KOPT-K1 (cell line): Measurements from ENCODE around the gene TOM1L2.

ENCODE experiments used
- H3K27ac ChIP-seq: fragments of 200-600 bp; sonication (generic); 2 replicates; pipeline ENCODE4 v1.5.1; 2016; ENCODE audit warnings: antibody characterized with exemption, mild to moderate bottlenecking, low read depth, low read length; ENCODE audit not compliant: poor library complexity, severe bottlenecking
- H3K36me3 ChIP-seq: fragments of 200-600 bp; sonication (generic); 2 replicates; pipeline ENCODE4 v1.5.1; 2017; ENCODE audit warnings: antibody characterized with exemption, mild to moderate bottlenecking, low read length, moderate library complexity; ENCODE audit not compliant: insufficient read depth
- H3K9me3 ChIP-seq: fragments of 200-600 bp; sonication (generic); 2 replicates; pipeline ENCODE4 v1.5.1; 2017; ENCODE audit warnings: antibody characterized with exemption, low read length, mild to moderate bottlenecking; ENCODE audit not compliant: insufficient read depth, poor library complexity, severe bottlenecking

Gene TOM1L2

GRCh38 chr17:17972126-17972951, at the start of gene TOM1L2, which contains the start of gene DRC3:
Gene TOM1L2 (minus strand): TSS chr17:17972400. CDS start chr17:17972313, 87 bp downstream.
Gene DRC3 (plus strand): TSS chr17:17972862. CDS start chr17:17977599, 4,737 bp downstream.
- no peaks in the 10 kb centered on the region for H3K36me3 ChIP-seq
- H3K9me3 ChIP-seq: no peaks in the 10 kb centered on the region
- peak within 1 kb of the TSS; percentile 52 for H3K27ac ChIP-seq

DNA sequence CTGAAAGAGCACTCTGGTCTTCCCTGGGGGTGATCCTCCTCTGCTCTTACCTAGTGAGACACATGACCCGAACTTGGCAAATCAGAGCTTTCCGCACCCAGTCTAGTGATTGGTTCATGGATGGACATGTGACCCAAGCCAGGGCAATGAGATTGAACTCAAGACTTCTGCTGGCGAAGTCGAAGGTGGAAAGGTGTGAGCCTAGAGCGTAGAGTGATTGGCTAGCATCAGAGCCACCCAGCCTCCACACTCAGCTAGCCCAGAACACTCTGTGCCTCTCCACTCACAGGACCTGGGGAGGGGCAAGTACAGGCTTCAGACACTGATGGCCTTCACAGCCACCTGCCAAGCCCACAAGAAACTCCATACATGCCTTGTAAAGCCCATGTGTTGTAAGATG, 49.2 kb upstream of the TOM1L2 start:
- H3K36me3 ChIP-seq: peaks cover 19% of the 10 kb centered on the region
- no peaks in the 10 kb centered on the region for H3K9me3 ChIP-seq
- no peak overlapping the region for H3K27ac ChIP-seq

DNA sequence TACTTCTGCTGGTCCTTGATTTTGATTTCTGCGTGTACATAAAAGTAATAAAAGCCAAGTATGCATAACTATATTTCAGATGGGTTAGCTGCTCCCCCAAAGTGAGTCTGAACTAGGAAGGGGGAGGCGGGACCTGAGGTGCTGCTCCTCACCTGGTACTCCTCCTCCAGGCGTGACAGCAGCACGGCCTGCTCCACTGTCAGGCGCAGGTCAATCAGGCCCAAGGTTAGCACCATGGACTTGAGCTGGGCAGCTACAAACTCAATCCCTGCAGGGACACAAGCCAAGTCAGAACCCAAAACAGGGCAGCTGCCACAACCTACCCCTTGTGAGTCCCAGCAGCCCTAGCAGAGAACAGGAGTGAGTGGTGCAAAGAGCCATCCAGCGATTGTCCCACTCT, 48.8 kb upstream of the TOM1L2 start:
- Histone ChIP-seq H3K9me3 (no peaks in the 10 kb centered on the region), H3K27ac (no peak overlapping the region), H3K36me3 (peaks cover 19% of the 10 kb centered on the region)

DNA sequence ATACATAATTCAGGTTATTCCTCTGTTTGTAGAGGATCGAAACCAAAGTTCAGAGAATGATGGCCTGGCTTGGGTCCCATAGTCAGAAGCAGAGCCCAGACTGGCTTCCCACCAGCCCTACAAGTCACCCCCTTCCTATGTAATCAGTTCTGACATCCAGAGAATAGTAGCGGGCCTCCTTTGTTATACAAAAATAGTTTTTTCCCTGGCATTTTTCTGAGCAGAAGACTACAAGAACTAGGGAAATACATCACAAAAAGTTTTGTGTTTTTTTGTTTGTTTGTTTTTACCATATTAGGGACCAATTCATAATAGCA, 47.6 kb upstream of the TOM1L2 start:
- Histone ChIP-seq H3K27ac (no peak overlapping the region), H3K9me3 (no peaks in the 10 kb centered on the region), H3K36me3 (peaks cover 19% of the 10 kb centered on the region)

DNA sequence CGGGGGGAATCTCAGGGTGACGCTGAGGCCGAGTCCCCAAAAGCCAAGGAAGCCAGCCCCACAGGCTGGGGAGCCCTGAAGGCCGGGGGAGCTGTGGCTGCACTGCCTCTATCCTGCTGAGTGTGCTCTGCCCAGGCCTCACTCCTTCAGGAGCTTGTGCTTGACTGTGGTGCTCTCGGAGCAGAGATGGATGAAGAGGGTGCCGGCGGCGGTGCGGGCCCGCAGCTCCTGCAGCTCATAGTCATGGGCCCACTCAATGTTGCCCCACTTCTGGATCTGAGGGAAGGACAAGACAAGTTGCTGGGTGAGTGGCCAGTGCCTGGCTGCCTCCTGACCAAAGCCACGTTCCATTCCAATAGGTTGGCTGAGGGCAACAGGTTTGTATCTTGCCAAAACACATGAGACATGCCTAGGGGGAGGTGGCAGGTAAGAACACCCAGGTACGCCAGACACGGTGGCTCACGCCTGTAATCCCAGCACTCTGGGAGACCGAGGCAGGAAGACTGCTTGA, 46.3 kb upstream of the TOM1L2 start:
- peaks cover 13% of the 10 kb centered on the region for H3K36me3 ChIP-seq
- H3K9me3 ChIP-seq: no peaks in the 10 kb centered on the region
- H3K27ac ChIP-seq: no peak overlapping the region

DNA sequence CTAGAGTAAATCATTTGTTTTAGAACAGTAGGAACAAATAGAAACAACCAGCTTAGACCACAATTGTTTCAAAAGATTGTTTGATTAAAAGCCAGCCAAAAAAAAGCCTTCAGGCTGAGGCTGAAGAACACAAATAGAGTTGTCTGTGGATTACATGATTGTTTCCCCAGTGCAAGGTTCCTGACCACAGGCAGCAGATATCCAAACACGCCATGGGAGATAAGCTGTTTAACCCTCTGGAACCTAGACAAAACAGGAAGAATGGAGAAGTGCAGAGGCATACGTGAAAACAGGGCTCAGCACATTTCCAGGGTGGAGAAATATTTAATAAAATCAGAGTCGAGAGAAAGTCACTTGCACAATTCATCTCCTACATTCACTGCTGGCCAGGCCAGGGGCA, 45.8 kb upstream of the TOM1L2 start:
- H3K36me3 ChIP-seq: peaks cover 13% of the 10 kb centered on the region
- H3K27ac ChIP-seq: no peak overlapping the region
- no peaks in the 10 kb centered on the region for H3K9me3 ChIP-seq

DNA sequence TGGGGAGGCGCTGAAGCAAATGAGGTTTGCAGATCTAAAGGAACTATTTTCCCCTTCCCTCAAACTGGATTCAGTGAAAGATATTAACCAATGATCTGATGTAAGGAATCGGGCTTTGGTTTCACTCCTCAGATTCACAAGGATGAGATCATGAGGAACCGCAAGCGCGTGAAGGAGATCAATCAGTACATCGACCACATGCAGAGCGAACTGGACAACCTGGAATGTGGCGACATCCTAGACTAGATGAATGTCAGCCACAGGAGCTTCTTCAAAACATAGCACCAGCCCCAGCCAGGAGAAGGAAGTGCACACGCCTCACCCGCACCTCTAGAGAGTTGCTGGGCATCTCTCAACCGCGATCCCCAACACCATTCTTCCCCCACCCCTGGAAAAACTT, 44.2 kb upstream of the TOM1L2 start:
- Histone ChIP-seq H3K9me3 (no peaks in the 10 kb centered on the region), H3K27ac (no peak overlapping the region), H3K36me3 (peaks cover 8% of the 10 kb centered on the region)

GRCh38 chr17:18015593-18015992, 43.4 kb upstream of the TOM1L2 start:
- no peak overlapping the region for H3K27ac ChIP-seq
- H3K36me3 ChIP-seq: peaks cover under 1% of the 10 kb centered on the region; the same call in 1 of the 2 replicates
- H3K9me3 ChIP-seq: no peaks in the 10 kb centered on the region

GRCh38 chr17:18014006-18014405, 41.8 kb upstream of the TOM1L2 start:
- no peak overlapping the region for H3K27ac ChIP-seq

DNA sequence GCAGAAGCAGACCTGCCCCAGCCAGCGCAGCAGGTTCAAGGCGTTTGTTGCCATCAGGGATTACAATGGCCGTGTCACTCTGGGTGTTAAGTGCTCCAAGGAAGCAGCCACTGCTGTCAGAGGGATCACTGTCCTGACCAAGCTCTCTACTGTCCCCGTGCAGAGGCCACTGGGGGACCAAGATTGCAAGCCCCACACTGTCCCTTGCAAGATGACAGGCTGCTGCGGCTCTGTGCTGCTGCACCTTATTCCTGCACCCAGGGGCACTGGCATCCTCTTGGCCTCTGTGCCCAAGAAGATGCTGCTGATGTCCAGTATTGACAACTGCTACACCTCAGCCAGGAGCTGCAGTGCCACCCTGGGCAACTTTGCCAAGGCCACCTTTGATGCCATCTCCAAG, 39.1 kb upstream of the TOM1L2 start:
- Histone ChIP-seq H3K36me3 (no peaks in the 10 kb centered on the region), H3K9me3 (no peaks in the 10 kb centered on the region), H3K27ac (no peak overlapping the region)

More at GRCh38 chr17:18014006-18014405, 41.8 kb upstream of the TOM1L2 start:
- H3K36me3 ChIP-seq: no peaks in the 10 kb centered on the region; the same call in 1 of the 2 replicates
- no peaks in the 10 kb centered on the region for H3K9me3 ChIP-seq

GRCh38 chr17:18009609-18010420, 37.6 kb upstream of the TOM1L2 start:
- H3K27ac ChIP-seq: no peak overlapping the region
- H3K9me3 ChIP-seq: no peaks in the 10 kb centered on the region
- no peaks in the 10 kb centered on the region for H3K36me3 ChIP-seq

DNA sequence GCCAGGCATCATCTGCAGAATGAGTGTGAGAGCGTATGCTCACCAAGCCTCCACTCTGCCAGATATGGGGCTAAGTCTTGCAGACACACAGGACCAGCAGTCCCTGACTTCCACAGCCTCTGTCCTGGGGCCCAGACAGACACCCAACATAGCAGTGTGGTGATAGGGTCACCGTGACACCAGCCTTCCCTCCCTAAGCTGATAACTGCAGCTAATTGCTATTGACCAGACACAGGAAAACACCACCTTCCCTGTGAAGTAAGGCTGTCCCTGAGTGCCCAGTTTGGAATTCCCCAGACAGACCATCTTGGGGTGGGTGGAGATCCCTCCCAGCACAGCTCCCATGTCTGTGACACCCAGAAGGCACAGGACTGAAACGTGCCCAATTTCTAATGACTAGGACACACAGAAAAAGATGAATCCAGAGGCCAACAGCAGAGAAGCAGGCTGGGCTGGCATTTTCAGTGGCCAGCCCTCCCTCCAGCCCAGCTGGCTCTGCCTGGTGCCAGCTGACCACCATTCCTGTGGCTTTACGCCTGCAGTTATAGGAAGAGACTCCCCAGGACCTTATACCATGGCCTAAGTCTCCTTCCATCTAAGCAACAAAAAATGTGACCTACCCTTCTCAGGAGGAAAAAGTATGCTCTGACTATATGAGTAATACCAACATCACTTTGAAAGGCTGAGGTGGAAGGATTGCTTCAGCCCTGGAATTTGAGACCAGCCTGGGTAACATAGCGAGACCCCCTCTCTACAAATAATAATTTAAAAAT, 36.5 kb upstream of the TOM1L2 start:
- Histone ChIP-seq H3K36me3 (no peaks in the 10 kb centered on the region), H3K9me3 (no peaks in the 10 kb centered on the region), H3K27ac (no peak overlapping the region)

DNA sequence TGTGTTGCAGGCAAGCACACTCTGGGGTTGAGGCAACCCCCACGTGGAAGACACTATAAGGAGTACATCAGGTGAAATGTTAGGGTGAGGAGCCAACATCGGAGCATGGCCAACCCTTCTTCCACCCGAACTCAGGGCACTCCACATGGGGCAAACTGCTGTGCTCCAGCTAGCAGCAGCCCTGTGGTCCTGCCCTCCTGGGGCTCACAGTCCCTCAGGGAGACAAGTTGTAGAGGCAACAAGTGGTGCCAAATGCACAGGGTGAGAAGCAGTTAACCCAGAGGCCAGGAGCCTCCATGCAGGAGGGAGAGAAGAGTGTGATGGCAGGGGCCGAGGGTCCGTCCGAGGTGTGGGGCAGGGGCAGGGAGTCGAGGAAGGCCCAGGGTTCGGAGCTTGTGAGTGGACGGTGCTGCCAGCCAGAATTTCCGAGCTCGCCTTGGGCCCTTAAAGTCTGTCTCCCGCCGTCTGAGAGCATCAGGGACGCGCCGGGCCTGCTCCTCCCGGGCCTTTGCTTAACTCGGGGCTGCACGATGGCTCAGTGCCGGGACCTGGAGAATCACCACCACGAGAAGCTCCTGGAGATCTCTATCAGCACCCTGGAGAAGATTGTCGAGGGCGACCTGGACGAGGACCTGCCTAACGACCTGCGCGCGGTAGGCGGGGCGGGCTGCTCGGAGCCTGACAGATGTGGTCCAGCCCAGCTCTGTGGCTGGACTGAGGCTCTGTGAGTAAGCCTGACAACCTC, 34.5 kb upstream of the TOM1L2 start:
- Histone ChIP-seq H3K27ac (no peak overlapping the region), H3K36me3 (no peaks in the 10 kb centered on the region), H3K9me3 (no peaks in the 10 kb centered on the region)

- Histone ChIP-seq H3K36me3 (no peaks in the 10 kb centered on the region), H3K9me3 (no peaks in the 10 kb centered on the region), H3K27ac (no peak overlapping the region)
Observed at GRCh38 chr17:18005496-18005895, 33.3 kb upstream of the TOM1L2 start.
